GM21423 (cell line): Measurements from ENCODE around the gene CPLX1.
"Not testable (repeated sequence)": the region's sequence is repeated elsewhere in the genome, so short reads cannot be mapped to it uniquely, and the experiment has no call there.

Source experiments
- ATAC-seq: cut with Tn5 transposase; IDR thresholded peaks from one replicate; pipeline ENCODE4 v1.9.1; 2021; ENCODE audit warnings: mild to moderate bottlenecking, moderate library complexity; ENCODE audit not compliant: unreplicated experiment

CPLX1 gene

GRCh38 chr4:779555-779954, 46.4 kb downstream of the CPLX1 start:
- no peak for ATAC-seq

- ATAC-seq = no peak
These were observed 48.2 kb downstream of the CPLX1 start for GRCh38 chr4:777520-778262.

- ATAC-seq = no peak
These were observed 49.0 kb downstream of the CPLX1 start for GRCh38 chr4:776743-777441.

GRCh38 chr4:775485-775884, 50.4 kb downstream of the CPLX1 start:
- ATAC-seq = not testable (repeated sequence)

GRCh38 chr4:774419-775092, 51.4 kb downstream of the CPLX1 start:
- not testable (repeated sequence) for ATAC-seq

GRCh38 chr4:773214-773613, 52.7 kb downstream of the CPLX1 start:
- ATAC-seq = no peak

- no peak for ATAC-seq
These were observed 53.2 kb downstream of the CPLX1 start for GRCh38 chr4:772776-773175.

GRCh38 chr4:772118-772517, 53.8 kb downstream of the CPLX1 start:
- no peak for ATAC-seq

- ATAC-seq = no peak
These were observed 54.5 kb downstream of the CPLX1 start for GRCh38 chr4:771464-771863.

GRCh38 chr4:770022-770421, 55.9 kb downstream of the CPLX1 start:
- ATAC-seq = no peak

- ATAC-seq = no peak
These were observed 56.4 kb downstream of the CPLX1 start for GRCh38 chr4:769511-769910.

- no peak for ATAC-seq
These were observed 56.9 kb downstream of the CPLX1 start for GRCh38 chr4:768995-769394.

GRCh38 chr4:768076-768475, 57.9 kb downstream of the CPLX1 start:
- no peak for ATAC-seq

- no peak for ATAC-seq
These were observed 59.2 kb downstream of the CPLX1 start for GRCh38 chr4:766559-767283.

- no peak for ATAC-seq
These were observed 59.8 kb downstream of the CPLX1 start for GRCh38 chr4:766152-766515.

- no peak for ATAC-seq
These were observed 61.3 kb downstream of the CPLX1 start for GRCh38 chr4:764405-765169.

GRCh38 chr4:763922-764321, 62.0 kb downstream of the CPLX1 start:
- ATAC-seq = no peak

GRCh38 chr4:763191-763810, 62.6 kb downstream of the CPLX1 start:
- no peak for ATAC-seq

- no peak for ATAC-seq
These were observed 63.4 kb downstream of the CPLX1 start for GRCh38 chr4:762211-763190.
